ENCODE measurements around the gene CCL19.

The CCL19 gene

GRCh38 chr9:34684816-34685215 lies 6.3 kb downstream of the CCL19 start:
- no peaks in the 10 kb centered on the region for H3F3A ChIP-seq (ENCODE audit: low read depth)
- H3K9me2 ChIP-seq (replicated peaks; ENCODE audit: low read depth, low read length): no peaks in the 10 kb centered on the region
- TF ChIP-seq EZH2phosphoT487 (IDR thresholded peaks at IDR 0.05; ENCODE audit: borderline replicate concordance): no peak
- no peak for TF ChIP-seq CTCF (conservative IDR thresholded peaks at IDR 0.05; ENCODE audit: low read length)
- no peak overlapping the region for H3K4me3 ChIP-seq (ENCODE audit: low read length, poor library complexity, severe bottlenecking)
- no peak overlapping the region for H2AFZ ChIP-seq (ENCODE audit: low read length)
- no peaks in the 10 kb centered on the region for H3K27me3 ChIP-seq (ENCODE audit: insufficient read depth, low read length, poor library complexity, severe bottlenecking)
- no peaks in the 10 kb centered on the region for H3K79me2 ChIP-seq (ENCODE audit: insufficient read depth, low read length)
- no peaks in the 10 kb centered on the region for H3K9me3 ChIP-seq (ENCODE audit: insufficient read depth, low read depth, low read length)
- H3K4me1 ChIP-seq (ENCODE audit: insufficient read depth, low read length, poor library complexity, severe bottlenecking): no peaks in the 10 kb centered on the region
- H3K9ac ChIP-seq (ENCODE audit: low read depth, low read length, poor library complexity, severe bottlenecking): no peak overlapping the region
- H3K36me3 ChIP-seq (ENCODE audit: insufficient read depth, low read length): no peaks in the 10 kb centered on the region
- no peaks in the 10 kb centered on the region for H4K20me1 ChIP-seq (ENCODE audit: insufficient read depth, low read length, poor library complexity, severe bottlenecking)
- no peak overlapping the region for H3K4me2 ChIP-seq (ENCODE audit: low read depth, low read length, poor library complexity, severe bottlenecking)

- TF ChIP-seq CTCF (conservative IDR thresholded peaks at IDR 0.05; ENCODE audit: low read length) (no peak), EZH2phosphoT487 (IDR thresholded peaks at IDR 0.05; ENCODE audit: borderline replicate concordance) (no peak)
- Histone ChIP-seq H3K27me3 (ENCODE audit: insufficient read depth, low read length, poor library complexity, severe bottlenecking) (no peaks in the 10 kb centered on the region), H3K9me3 (ENCODE audit: insufficient read depth, low read depth, low read length) (no peaks in the 10 kb centered on the region), H3K9ac (ENCODE audit: low read depth, low read length, poor library complexity, severe bottlenecking) (no peak overlapping the region), H3K36me3 (ENCODE audit: insufficient read depth, low read length) (no peaks in the 10 kb centered on the region), H3K4me1 (ENCODE audit: insufficient read depth, low read length, poor library complexity, severe bottlenecking) (no peaks in the 10 kb centered on the region), H4K20me1 (ENCODE audit: insufficient read depth, low read length, poor library complexity, severe bottlenecking) (no peaks in the 10 kb centered on the region), H3K79me2 (ENCODE audit: insufficient read depth, low read length) (no peaks in the 10 kb centered on the region), H3F3A (ENCODE audit: low read depth) (no peaks in the 10 kb centered on the region), H3K4me3 (ENCODE audit: low read length, poor library complexity, severe bottlenecking) (no peak overlapping the region), H3K9me2 (replicated peaks; ENCODE audit: low read depth, low read length) (no peaks in the 10 kb centered on the region), H2AFZ (ENCODE audit: low read length) (no peak overlapping the region), H3K4me2 (ENCODE audit: low read depth, low read length, poor library complexity, severe bottlenecking) (no peak overlapping the region)
These were observed 6.9 kb downstream of the CCL19 start for GRCh38 chr9:34684145-34684544.

- TF ChIP-seq EZH2phosphoT487 (IDR thresholded peaks at IDR 0.05; ENCODE audit: borderline replicate concordance): no peak
- no peak for TF ChIP-seq CTCF (conservative IDR thresholded peaks at IDR 0.05; ENCODE audit: low read length)
These were observed 15.2 kb downstream of the CCL19 start for GRCh38 chr9:34675869-34676268.

More at GRCh38 chr9:34675869-34676268, 15.2 kb downstream of the CCL19 start:
- H3K27me3 ChIP-seq (ENCODE audit: insufficient read depth, low read length, poor library complexity, severe bottlenecking): no peaks in the 10 kb centered on the region
- H4K20me1 ChIP-seq (ENCODE audit: insufficient read depth, low read length, poor library complexity, severe bottlenecking): no peaks in the 10 kb centered on the region
- no peaks in the 10 kb centered on the region for H3K9me2 ChIP-seq (replicated peaks; ENCODE audit: low read depth, low read length)
- no peaks in the 10 kb centered on the region for H3K79me2 ChIP-seq (ENCODE audit: insufficient read depth, low read length)
- no peaks in the 10 kb centered on the region for H3K4me1 ChIP-seq (ENCODE audit: insufficient read depth, low read length, poor library complexity, severe bottlenecking)
- no peaks in the 10 kb centered on the region for H3F3A ChIP-seq (ENCODE audit: low read depth)
- H2AFZ ChIP-seq (ENCODE audit: low read length): no peak overlapping the region; the same call in 1 of the 2 replicates
- H3K4me2 ChIP-seq (ENCODE audit: low read depth, low read length, poor library complexity, severe bottlenecking): no peak overlapping the region
- H3K9me3 ChIP-seq (ENCODE audit: insufficient read depth, low read depth, low read length): no peaks in the 10 kb centered on the region
- no peak overlapping the region for H3K4me3 ChIP-seq (ENCODE audit: low read length, poor library complexity, severe bottlenecking)
- H3K36me3 ChIP-seq (ENCODE audit: insufficient read depth, low read length): no peaks in the 10 kb centered on the region
- no peak overlapping the region for H3K9ac ChIP-seq (ENCODE audit: low read depth, low read length, poor library complexity, severe bottlenecking)

All from Loucy (cell line).